ENCODE results near the gene POP4.

Gene POP4

DNA sequence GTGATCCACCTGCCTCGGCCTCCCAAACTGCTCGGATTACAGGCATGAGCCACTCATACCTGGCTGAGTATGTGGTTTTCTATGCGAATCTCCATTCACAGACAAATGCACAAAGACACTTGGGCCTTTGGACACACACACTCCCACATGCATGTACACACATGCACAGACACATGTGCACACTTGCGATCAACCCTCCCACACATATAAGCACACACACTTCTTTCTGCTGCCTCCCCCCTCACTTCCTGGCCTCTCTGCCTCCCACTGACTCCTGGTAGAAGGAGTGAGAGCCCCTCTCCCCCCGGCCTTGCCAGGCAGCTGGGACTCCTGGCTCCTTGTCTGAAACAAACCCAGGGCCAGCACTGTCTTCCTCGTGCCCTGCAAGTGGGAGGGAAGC, 29.9 kb downstream of the POP4 start:
- no peak for DNase-seq

GRCh38 chr19:29636553-29637360, 30.7 kb downstream of the POP4 start:
- no peak for DNase-seq

- DNase-seq, result no peak
Observed at GRCh38 chr19:29639086-29639485, 33.0 kb downstream of the POP4 start.

- no peak for DNase-seq
Observed at GRCh38 chr19:29640231-29640630, 34.1 kb downstream of the POP4 start.

- DNase-seq, result no peak
Observed at GRCh38 chr19:29641597-29641996, 35.5 kb downstream of the POP4 start.

GRCh38 chr19:29643361-29643935, 37.4 kb downstream of the POP4 start:
- DNase-seq, result no peak

DNA sequence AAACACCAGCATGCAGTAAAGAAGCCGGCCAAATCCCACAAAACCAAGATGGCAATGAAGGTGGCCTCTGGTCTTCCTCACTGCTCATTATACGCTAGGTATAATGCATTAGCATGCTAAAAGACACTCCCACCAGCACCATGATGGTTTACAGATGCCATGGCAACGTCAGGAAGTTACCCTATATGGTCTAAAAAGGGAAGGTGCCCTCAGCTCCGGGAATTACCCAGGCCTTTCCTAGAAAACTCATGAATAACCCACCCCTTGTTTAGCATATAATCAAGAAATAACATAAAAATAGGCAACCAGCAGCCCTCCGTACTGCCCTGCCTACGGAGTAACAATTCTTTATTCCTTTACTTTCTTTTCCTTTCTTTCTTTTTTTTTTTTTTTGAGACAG, 38.1 kb downstream of the POP4 start:
- no peak for DNase-seq

- no peak for DNase-seq
Observed at GRCh38 chr19:29645491-29645867, 39.4 kb downstream of the POP4 start.

GRCh38 chr19:29645911-29646310, 39.8 kb downstream of the POP4 start:
- DNase-seq, result no peak

GRCh38 chr19:29650772-29651387, 44.8 kb downstream of the POP4 start:
- DNase-seq, result no peak

GRCh38 chr19:29651622-29652394, 45.7 kb downstream of the POP4 start:
- DNase-seq, result no peak

- DNase-seq, result no peak
Observed at GRCh38 chr19:29653398-29653797, 47.3 kb downstream of the POP4 start.

DNA sequence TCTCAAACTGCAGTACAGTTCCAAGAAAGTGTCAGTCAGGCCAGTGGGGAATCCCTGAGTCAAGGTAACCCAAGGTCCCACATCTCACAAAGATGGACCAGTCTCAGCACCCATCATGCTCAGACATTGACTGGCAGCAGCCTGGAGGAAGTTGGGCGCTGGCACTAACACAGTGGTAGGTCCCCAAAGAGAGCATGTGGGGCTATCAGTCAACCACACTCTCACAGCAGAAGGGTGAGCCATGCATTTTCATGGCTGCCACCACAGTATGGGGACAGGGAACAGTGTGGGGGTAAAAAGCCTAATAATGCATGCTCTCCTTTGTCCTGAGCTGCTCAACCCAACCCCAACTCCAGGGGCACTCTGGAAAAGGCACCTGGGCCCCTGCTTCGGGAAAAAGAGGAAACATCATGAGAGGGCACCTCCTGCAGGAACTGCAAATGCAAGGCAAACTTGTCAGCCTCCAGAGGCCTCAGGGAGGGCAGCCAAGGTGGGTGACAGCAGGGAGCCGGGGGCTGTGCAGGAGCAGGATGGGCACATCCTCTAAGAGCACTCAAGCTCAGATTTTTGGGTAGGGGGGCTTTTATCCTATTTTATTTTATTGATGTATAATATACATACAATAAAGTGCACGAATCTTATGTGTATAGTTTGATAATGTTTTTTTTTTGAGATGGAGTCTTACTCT, 49.7 kb downstream of the POP4 start:
- DNase-seq, result no peak

DNA sequence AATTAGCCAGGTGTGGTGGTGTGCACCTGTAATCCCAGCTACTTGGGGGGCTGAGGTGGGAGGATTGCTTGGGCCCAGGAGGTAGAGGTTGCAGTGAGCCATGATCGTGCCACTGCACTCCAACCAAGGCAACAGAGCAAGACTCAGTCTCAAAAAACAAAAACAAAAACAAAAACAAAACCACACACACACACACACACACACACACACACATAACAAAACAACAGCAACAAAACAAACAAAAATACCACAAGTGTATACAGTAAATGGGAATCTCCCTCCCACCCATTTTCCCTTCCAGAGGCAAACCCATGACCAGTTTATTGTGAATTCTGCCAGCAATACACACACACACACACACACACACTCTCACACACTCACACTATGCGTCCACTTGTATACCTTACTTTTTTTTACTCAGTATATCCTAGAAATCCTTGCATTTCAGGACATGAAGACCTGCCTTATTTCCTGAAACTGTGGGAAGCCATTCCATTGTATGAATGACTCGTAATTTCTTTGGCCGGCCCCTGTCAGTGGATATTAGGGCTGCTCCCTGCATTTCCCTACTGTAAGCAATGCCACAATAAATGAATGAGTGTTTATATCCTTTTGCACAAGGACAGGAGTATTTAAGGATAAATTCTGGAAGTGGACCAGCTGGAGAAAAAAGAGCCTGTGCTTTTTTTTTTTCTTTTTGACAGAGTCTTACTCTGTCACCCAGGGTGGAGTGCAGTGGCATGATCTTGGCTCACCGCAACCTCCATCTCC, 52.3 kb downstream of the POP4 start:
- no peak for DNase-seq

DNA sequence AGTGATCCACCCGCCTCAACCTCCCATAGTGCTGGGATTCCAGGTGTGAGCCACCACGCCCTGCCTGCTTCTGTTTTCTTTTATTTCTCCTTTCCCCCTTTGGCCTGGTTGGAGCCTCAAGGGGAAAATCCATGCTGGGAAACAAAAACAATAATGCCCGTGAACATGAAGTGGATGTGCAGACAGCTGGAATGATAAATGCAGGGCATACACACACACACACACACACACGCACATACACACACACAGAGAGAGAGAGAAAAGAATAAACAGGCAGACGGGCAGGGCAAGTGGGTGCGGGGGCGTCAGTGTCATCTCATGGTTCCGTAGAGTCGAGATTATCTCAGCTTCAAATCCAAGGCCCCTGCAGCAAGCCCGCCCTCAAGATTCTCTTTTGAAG, 54.8 kb downstream of the POP4 start:
- no peak for DNase-seq

GRCh38 chr19:29662278-29662603, 56.2 kb downstream of the POP4 start:
- no peak for DNase-seq

GRCh38 chr19:29662604-29663404, 56.7 kb downstream of the POP4 start:
- no peak for DNase-seq

DNA sequence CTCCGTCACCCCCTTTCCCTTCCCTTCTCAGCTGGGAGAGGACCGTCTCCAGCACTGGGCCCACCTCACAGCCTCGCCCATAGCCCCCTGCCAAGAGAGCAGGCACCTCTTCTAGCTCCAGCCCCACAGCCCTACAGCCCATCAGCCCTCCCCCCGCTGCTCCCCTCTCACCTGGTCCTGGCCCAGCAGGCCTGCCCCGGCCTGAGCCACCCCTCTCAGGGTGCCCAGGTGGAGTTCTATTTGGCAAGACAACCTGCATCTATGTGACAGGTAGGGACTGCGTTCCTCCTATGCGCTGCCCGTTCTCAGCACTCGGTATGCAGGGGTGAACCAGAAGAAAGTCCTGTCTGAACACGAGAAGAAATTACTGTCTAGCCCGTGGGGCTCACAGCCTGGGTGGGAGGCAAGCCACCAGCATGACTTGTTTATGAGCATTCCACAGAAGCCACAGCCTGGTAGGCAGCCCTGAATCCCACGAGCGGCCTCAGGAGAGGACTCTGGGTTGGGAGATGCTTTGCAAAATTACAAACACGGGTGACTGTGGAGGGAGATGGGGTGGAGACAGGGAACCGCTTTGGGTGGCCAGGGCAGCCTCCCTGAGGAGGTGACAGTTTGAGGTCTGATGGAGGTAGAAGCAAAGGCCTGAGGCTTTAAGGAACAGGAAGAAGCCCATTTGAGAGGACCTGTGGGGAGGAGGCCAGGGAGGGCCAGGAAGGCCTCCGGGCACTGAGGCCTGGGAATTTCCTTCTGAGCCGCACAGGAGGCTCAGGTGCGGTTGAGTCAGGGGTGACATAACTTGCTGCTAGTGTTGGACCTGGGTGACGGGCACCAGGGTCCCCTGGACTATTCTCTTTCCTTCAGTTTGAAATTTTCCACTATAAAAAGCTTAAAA, 58.0 kb downstream of the POP4 start:
- DNase-seq, result no peak

DNA sequence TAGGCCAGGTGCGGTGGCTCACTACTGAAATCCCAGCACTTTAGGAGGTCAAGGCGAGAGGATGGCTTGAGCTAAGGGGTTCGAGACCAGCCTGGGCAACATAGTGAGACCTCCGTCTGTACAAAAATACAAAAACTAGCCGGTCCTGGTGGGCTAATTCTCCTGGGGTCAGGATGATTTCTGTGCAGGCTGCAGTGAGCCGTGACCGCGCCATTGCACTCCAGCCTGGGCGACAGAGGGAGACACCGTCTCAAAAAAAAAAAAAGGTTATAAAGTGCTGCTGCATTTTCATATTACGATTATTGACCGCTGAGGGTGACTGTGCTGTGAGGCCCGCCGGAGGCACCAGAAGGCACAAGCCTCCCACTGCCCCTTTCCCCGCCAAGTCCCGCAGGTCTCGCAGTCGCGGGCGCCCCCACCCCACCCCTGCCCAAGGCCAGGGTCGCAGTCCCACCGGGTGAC, 58.7 kb downstream of the POP4 start:
- no peak for DNase-seq

DNA sequence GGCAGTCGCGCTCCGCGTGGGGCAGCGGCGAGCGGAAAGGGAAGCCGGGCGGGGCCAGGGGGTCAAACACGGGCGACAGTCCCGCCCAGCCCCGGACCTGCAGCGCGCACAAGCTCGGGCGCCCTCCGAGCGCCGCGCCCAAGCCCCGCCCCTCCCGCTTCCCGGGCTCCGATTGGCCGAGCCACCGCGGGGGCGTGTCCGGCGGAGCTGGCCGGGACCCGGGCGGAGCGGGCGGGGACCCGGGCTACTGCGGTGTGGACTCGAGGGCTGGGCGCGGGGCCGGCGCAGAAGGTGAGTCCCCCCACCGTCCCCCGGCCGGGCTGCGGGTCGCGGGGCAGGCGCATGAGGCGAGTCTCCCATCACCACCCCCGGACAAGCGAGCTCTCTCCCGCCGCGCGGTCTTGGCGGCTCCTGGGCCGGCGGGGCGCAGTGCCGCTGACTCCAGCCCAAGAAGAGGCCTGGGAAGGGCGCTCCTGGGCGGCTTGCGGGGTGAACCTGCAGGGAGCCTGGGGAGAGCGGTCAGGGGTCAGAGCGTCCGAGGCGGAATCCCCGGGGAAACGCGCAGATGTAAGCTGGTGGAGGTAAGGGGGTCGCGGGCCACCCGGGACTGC, 59.2 kb downstream of the POP4 start, which contains the start of gene PLEKHF1:
PLEKHF1 (plus strand) TSS at position 247 of the 611 bp plus-strand sequence. CDS start 8,379 bp downstream, outside the sequence.
- DNase-seq, result no peak
